Glomerular visceral epithelial cell (primary cell): Measurements from ENCODE around the gene HSBP1L1.

Experiments used
- DNase-seq: peaks from one replicate; pipeline ENCODE4 v3.0.0-alpha.2; 2016; ENCODE audit errors: extremely low spot score

Gene HSBP1L1

GRCh38 chr18:79930020-79930642 lies 34.3 kb upstream of the HSBP1L1 start:
- no peak for DNase-seq

DNA sequence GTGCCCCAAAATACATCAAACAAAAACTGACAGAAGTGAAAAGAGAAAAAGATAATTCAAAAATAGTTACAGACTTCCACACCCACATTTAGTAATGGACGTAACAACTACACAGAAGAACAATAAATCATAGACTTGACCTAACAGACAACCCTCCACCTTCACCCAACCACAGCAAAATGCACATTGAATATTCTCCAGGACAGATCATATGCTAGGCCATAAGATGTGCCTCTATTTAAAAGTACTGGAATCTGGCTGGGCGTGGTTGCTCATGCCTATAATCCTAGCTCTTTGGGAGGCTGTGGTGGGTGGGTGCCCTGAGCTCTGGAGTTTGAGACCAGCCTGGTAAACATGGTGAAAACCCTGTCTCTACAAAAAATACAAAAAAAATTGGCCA lies 33.0 kb upstream of the HSBP1L1 start:
- DNase-seq: no peak

DNA sequence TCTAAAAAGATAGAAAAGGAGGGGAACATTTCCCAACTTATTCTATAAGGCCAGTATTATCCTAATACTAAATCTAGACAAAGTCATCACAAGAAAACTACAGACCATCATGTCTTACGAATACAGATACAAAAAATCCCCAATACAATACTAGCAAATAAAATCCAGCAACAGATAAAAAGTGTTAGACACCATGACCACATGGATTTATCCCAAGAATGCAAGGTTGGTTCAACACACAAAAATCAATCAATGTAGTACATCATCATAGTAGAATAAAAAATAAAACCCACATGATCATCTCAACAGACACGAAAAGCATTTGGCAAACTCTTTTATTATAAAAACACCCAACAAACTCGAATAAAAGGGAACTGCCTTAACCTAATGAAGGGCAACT lies 31.5 kb upstream of the HSBP1L1 start:
- DNase-seq: no peak

GRCh38 chr18:79933765-79934164 lies 30.7 kb upstream of the HSBP1L1 start:
- DNase-seq: no peak

GRCh38 chr18:79934311-79935097 lies 29.9 kb upstream of the HSBP1L1 start:
- DNase-seq: no peak

DNA sequence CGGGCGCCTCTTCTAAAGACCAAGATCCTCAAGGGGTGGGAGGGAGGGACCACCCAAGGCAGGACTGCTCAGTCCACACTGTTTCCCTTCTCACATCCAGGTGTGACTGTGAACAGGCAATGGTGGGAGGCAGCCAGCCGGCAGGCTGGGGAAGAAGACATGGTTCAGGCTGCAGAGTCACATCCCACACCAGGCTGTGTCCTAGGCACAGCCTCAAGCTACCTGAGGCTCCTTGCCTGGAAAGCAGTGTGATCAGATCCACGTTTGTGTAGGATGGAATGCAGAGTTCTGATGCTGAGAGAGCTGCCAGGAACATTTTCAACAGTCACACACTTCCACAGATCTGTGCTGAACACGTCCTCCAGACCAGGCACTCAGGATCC lies 29.4 kb upstream of the HSBP1L1 start:
- DNase-seq: no peak

- no peak for DNase-seq
These were observed 28.9 kb upstream of the HSBP1L1 start for GRCh38 chr18:79935499-79935898.

DNA sequence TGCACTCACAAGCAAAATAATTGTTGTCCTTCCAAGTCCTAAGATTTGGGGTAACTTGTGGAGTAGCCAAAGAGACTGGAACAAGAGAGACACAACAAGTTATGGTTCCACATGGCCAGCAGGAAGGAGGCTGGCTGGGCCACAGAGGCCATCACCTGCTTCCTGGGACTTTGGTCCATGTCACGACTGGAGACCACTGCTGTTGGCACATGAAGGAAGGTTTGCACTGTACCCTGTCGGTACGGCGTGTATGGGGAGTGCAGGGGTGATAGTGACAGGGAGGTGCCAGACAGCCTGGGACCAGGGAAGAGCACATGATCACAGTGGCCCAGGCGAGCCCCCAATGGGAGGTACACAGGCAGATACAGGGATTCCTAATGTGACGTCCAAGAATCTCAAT lies 28.5 kb upstream of the HSBP1L1 start:
- DNase-seq: no peak

GRCh38 chr18:79936641-79937040 lies 27.8 kb upstream of the HSBP1L1 start:
- DNase-seq: no peak

- DNase-seq: no peak
These were observed 27.2 kb upstream of the HSBP1L1 start for GRCh38 chr18:79937103-79937860.

GRCh38 chr18:79938196-79938595 lies 26.2 kb upstream of the HSBP1L1 start:
- DNase-seq: no peak

DNA sequence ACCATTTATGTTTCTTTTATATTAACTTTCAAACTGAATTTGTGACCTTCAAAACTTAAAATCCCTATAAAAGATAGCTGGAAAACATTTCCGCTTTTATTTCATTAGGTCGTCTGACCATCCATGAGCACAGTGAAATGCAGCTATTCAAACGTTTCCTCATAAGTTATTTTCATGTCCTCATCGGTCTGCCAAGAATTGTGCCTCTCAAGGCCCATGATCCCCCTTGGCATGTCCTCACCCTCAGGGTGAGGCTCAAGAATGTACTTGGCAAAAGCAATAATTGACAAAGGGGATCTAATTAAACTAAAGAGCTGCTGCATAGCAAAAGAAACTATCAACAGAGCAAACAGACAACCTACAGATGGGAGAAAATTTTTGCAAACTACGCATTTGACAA lies 25.3 kb upstream of the HSBP1L1 start:
- no peak for DNase-seq

- DNase-seq: no peak
These were observed 24.2 kb upstream of the HSBP1L1 start for GRCh38 chr18:79940126-79940813.

GRCh38 chr18:79940814-79941472 lies 23.5 kb upstream of the HSBP1L1 start:
- no peak for DNase-seq

GRCh38 chr18:79941473-79942119 lies 22.8 kb upstream of the HSBP1L1 start:
- no peak for DNase-seq

- DNase-seq: no peak
These were observed 22.2 kb upstream of the HSBP1L1 start for GRCh38 chr18:79942211-79942610.

GRCh38 chr18:79942786-79943607 lies 21.4 kb upstream of the HSBP1L1 start:
- no peak for DNase-seq

- DNase-seq: no peak
These were observed 20.8 kb upstream of the HSBP1L1 start for GRCh38 chr18:79943608-79944125.

DNA sequence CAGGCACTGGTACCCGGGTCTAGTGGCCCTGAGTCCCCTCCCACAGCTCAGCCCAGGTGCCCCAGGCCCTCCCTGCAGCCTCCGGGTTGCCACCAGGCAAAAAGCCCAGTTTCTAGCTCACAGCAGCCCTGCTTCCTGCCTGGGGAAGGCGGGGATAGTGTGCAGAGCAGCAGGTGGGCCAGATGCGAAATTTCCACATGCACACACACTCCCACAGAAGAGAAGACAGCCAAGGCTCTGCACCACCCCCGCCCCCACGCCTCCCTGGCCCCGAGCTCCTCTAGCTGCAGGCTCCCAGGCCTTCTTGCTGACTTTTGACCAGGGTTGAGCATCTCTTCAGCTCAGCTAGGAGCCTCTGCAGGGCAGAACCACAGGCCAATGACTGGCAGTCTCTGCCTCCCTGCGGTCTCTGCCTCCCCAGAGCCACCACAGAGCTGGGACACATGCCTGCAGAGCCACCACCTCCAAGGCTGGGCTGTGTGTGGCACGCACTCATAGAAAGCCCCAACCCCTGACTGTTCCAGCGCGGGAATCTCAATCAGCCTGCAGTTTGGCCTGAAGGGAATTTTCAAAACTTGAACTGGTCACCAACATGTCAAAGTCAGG lies 20.2 kb upstream of the HSBP1L1 start:
- DNase-seq: no peak

GRCh38 chr18:79944746-79945117 lies 19.7 kb upstream of the HSBP1L1 start:
- no peak for DNase-seq
